NCI-H2029 treated with DMSO at 0.1 percent for 48 hours (cell line): ENCODE results near the gene EEFSEC.

Experiments
- DNase-seq: peaks from one replicate; lab custom pipeline; 2025; lab: John Stamatoyannopoulos, UW

The EEFSEC gene

GRCh38 chr3:128242818-128243601 is 89.7 kb downstream of the EEFSEC start:
- DNase-seq = no peak

GRCh38 chr3:128243602-128244504 is 90.6 kb downstream of the EEFSEC start:
- DNase-seq = no peak

GRCh38 chr3:128245460-128245859 is 92.2 kb downstream of the EEFSEC start:
- DNase-seq = no peak

GRCh38 chr3:128247666-128248409 is 94.6 kb downstream of the EEFSEC start:
- no peak for DNase-seq

- DNase-seq = no peak
These were observed 98.8 kb downstream of the EEFSEC start for GRCh38 chr3:128252083-128252482.

- DNase-seq = no peak
These were observed 99.9 kb downstream of the EEFSEC start for GRCh38 chr3:128253150-128253549.

- DNase-seq = no peak
These were observed 100.8 kb downstream of the EEFSEC start for GRCh38 chr3:128254066-128254590.

GRCh38 chr3:128254967-128255366 is 101.7 kb downstream of the EEFSEC start:
- no peak for DNase-seq

GRCh38 chr3:128256131-128256530 is 102.8 kb downstream of the EEFSEC start:
- DNase-seq = no peak

GRCh38 chr3:128257632-128258031 is 104.4 kb downstream of the EEFSEC start:
- DNase-seq = no peak

- no peak for DNase-seq
These were observed 107.0 kb downstream of the EEFSEC start for GRCh38 chr3:128260275-128260674.

GRCh38 chr3:128262457-128262856 is 109.2 kb downstream of the EEFSEC start:
- no peak for DNase-seq

- no peak for DNase-seq
These were observed 109.8 kb downstream of the EEFSEC start for GRCh38 chr3:128263118-128263517.

- DNase-seq = no peak
These were observed 110.7 kb downstream of the EEFSEC start for GRCh38 chr3:128263946-128264345.

GRCh38 chr3:128266453-128266852 is 113.2 kb downstream of the EEFSEC start:
- peak; percentile 54 for DNase-seq

GRCh38 chr3:128267541-128267940 is 114.3 kb downstream of the EEFSEC start:
- no peak for DNase-seq

GRCh38 chr3:128269006-128269775 is 115.9 kb downstream of the EEFSEC start:
- DNase-seq = no peak

GRCh38 chr3:128269796-128270195 is 116.5 kb downstream of the EEFSEC start:
- DNase-seq = no peak

- DNase-seq = no peak
These were observed 117.5 kb downstream of the EEFSEC start for GRCh38 chr3:128270559-128271492.
